HG02759 (cell line): Measurements from ENCODE around the gene PRSS22.

Experiments
- ATAC-seq: cut with Tn5 transposase; IDR thresholded peaks from one replicate; pipeline ENCODE4 v1.9.1; 2021; ENCODE audit warnings: mild to moderate bottlenecking, moderate library complexity; ENCODE audit not compliant: unreplicated experiment

PRSS22 gene

DNA sequence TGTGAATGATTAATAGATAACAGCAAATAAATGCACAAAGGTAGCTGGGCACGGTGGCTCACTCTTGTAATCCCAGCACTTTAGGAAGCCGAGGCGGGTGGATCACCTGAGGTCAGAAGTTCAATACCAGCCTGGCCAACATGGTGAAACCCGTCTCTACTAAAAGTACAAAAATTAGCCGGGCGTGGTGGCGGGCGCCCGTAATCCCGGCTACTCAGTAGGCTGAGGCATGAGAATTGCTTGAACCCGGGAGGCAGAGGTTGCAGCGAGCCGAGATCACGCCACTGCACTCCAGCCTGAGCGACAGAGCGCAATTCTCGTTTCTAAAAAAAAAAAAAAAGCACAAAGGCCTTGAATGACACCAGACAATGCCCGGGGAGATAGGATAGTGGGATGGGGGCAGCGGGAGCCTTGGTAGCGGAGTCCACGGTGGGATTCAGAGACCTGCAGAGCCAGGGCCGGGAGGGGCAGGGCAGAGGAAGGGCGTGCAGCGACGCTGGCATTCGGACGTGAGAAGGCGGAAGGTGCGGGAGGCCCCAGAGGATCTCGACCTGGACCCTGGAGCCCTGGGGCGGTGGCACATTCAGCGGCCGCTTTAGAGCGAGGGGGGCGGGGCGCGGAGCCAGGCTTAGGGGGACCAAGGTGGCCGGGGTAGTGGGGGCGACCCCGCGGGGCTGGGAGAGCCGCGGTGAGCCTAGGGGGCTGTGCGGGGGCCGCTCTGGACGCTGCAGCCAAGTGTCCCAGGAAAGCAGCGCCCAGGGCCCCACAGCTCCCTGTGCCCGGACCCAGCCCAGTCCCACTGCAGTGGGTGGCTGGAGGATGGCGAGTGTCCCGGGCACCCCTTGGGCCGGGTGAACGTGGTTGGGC lies 24.0 kb upstream of the PRSS22 start:
- no peak for ATAC-seq

DNA sequence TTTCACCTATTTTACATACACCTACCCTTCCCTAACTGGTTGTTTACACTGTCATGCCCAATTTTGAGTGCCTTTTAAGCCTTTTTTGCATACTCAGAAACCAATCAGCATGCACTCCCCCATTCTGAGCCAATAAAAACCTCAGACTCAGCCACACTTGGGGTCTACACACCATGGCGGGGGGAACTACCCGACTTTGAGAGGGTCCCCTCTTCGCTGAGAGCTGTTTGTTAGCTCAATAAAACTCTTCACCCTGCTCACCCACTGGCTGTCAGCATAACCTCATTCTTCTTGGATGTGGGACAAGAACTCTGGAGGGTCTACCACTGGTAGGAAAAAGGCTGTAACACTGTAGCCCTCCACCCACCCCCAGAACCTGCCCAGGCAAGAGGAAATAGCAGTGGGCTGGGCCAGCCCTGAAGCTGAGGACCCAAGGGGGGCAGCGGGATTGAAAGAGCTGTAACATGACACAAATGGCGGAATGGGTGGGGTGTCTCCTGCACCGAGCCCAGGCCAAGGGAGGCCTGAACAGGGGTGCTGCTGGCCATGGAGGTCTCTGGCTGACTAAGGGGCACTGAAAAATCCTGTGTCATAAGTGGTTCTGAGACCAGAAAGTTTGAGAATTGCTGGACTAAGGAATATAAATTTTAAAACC lies 22.0 kb upstream of the PRSS22 start:
- no peak for ATAC-seq

GRCh38 chr16:2874912-2875362 lies 17.0 kb upstream of the PRSS22 start:
- no peak for ATAC-seq

DNA sequence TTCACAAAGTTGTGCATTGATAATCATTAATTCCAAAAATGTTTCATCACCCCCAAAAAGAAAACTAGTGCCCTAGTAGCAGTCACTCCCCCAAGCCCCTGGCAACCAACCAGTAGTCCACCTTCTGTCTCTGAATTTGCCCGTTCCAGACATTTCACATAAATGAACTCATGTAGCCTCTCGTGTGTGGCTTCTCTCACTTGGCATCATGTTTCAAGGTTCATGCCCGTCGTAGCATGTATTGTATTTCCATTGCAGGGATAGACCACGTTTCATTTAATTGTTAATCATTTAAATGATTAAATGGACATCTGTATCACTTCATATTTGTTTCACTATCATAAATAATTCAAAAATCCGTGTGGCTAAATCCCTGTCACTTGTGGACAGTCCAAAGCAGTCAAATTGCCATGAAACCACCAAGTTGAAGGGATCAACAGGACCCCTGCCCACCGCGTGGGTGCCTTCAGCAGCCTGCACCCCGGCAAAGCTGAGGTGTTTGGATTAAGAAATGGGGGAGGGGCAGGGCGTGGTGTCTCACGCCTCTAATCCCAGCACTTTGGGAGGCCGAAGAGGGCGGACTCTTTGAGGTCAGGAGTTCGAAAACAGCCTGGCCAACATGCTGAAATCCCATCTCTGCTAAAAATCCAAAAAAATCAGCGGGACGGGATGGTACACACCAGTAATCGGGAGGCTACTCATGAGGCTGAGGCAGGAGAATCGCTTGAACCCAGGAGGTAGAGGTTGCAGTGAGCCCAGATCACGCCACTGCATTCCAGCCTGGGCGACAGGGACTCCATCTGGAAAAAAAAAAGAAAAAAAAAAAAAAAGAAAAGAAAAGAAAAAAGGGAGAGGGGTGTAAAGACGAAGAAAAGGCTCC lies 16.3 kb upstream of the PRSS22 start:
- ATAC-seq: no peak

GRCh38 chr16:2871926-2872325 lies 14.0 kb upstream of the PRSS22 start:
- ATAC-seq: no peak

DNA sequence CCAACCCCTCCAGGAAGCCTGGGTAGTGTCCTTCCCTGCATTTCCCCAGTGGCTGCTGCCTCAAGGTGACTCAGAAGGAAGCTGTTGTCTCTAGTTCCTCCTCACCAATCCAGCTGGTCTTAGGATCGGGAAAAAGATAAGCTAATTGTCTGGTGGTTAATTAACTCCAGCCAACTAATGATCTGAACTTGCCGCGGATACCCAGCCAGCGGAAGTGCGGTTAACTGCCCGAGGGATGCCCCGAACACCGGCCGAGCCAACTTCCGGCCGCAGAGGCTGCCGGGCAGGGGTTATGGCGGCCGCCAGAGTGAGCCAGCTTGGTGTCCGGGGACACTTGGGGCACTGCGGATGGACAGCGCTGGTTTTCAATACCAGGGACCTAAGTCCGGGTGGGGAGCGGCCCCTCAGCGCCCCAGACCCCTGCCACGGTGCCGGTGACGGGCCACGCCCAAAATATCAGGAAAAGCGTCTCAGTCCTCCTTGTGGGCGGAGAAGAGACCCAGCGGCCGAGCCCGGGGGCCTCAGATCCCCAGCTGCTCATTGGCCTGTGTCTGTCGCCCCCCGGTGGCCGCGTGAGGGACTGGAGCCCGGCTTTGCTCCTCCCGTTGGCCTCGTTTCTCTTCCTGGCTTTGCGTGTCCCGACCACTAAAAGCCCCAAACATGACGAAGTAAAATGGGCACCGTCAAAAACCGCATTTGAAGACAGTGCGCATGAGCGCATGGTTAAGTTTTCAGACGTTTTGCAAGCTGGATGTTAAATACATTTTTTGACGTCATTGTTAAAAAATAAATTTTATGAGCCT lies 10.2 kb upstream of the PRSS22 start:
- ATAC-seq: peak; percentile 92

DNA sequence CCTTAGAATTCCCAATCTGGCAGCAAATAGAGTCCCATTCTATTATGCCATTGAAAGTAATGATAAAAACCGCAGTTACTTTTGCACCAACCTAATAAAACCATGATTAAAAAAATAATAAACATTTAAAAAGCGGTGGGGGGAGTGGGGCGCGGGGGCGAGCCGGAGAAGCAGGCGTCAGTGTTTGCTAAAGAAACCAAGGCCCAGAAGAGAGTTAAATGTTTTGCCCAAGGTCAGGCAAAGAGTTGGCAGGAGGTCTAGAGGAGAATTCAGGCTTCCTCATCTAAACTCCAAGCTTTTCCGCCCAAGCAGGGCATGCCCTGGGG lies 9.7 kb upstream of the PRSS22 start:
- no peak for ATAC-seq

DNA sequence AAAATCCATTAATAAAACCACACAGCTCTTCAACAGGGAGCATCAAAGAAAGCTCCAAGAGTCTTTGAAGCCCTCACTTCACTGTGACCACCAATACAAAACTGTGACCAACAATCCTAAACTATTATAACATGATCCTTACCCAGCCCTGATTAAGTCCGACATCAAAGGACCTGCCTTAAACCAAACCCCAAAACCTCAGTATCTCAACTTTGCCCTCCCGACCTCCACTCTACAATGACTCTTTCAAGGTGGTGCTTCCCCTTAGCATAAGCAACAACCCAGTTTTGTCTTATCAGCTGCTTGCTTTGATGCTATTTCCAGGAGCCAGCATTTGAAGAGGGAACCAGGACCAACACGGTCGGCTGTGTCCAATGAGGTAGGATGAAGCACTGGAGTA lies 8.5 kb upstream of the PRSS22 start:
- no peak for ATAC-seq

DNA sequence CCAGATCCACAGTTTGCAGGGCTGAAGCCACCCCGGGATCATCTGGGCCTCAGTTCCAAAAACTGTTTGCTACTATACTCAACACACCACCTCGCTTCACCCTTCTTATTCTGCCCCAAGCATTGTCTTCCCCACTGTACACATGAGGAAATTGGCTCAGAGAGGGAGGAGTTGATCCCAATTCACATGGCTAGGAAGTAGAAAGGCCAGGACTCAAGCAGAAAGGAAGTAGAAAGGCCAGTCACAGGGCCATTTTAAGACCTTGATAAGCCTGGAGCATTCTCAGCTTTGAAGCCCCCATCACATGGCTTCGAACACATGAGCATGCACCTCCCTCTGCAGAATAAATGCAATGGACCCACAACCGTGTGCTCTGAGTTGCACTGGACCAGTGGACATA lies 7.7 kb upstream of the PRSS22 start:
- ATAC-seq: no peak

DNA sequence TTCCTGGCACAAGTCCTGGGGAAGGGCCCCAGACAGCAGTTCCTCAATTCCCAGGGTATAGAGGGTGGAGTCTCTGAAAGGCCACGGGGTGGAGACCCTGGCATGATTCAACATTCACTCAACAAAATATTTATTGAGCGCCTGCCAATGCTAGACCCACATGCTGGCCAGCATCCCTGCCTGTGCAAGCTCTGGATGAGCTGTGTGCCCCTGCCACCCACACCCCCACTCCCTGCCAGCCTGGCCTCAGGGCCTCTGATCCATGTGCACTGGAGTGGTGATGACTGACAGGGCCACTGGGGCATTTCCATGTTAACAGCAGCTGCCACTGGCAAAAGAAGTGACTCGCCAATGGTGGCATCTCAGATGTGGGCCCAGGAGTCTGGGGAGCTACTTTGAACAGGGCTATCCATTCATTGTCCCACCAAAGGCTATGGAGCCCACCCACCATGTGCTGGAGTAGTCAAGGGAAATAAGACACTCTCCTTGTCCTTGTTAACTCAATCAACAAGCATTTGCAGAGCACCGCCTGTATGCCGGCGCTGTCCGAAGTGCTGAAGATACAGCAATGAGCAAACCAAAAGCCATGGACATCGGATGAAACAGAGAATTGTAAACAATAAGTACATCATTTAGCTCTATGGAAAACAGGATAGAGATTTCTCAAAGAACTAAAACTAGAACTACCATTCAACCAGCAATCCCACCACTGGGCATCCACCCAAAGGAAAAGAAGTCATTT lies 3.0 kb upstream of the PRSS22 start:
- ATAC-seq: no peak

- no peak for ATAC-seq
Observed at GRCh38 chr16:2859686-2860265, 1.8 kb upstream of the PRSS22 start.

DNA sequence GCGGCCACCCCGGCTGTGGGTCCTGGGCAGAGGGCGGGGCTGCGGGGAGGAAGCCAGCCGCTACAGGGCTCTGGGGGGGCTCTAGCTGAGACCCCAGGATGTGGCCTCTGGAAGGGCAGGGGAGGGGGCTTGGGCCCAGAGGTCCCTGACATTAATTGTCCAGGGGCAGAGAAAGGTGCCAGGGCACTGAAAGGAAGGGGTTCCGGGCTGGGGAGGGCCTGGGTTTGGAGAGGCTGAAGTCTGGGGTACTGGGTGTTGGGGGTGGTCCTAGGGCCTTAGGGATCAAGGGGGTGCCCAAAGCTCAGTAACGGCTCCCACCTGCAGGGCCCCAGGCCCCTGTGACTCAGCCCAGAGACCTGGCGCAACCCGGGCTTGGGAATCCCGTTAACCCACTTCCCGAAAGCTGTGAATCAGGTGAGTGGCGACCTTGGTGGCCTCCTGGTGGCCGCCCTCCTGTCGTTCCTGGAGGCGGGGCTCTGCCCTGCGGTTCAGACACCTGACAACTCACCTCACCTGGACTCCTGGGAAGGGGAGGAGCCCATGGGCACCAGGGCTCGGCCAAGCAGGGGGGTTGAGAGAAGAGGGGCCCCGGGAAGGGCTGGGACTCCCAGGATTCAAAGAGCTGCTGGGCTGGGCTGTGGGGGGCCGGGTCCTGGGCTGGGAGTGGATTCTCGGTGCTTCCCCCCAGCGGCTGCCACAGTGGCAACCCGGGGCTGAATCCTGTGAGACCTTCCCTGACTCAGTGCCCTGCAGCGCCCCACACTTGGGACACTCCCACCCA lies 465 bp upstream of the PRSS22 start:
- ATAC-seq: no peak

DNA sequence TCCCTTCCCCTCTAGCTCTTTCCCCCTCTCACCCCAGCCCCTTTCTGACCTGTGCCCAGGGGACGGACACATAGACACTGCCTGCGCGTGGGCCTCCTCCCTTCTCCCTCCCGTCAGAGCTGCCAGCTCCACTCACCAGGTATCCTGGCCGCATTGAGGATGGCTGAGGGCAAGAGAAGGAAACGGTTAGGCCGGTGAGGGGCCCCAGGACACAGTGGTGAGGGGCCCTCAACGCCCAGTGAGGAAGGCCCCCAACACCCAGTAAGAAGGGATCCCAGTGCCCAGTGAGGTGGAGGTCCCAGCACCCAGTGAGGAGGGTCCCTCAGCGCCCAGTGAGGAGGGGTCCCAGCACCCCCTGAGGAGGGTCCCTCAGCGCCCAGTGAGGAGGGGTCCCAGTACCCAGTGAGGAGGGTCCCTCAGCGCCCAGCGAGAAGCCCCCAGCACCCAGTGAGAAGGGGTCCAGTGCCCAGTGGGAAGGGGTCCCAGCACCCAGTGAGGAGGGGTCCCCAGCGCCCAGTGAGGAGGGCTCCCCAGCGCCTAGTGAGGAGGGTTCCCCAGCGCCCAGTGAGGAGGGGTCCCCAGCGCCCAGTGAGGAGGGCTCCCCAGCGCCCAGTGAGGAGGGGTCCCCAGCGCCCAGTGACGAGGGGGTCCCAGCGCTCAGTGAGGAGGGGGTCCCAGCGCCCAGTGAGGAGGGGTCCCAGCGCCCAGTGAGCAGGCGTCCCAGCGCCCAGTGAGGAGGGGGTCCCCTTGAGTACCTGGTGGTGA lies 1.1 kb downstream of the PRSS22 start:
- ATAC-seq: no peak

DNA sequence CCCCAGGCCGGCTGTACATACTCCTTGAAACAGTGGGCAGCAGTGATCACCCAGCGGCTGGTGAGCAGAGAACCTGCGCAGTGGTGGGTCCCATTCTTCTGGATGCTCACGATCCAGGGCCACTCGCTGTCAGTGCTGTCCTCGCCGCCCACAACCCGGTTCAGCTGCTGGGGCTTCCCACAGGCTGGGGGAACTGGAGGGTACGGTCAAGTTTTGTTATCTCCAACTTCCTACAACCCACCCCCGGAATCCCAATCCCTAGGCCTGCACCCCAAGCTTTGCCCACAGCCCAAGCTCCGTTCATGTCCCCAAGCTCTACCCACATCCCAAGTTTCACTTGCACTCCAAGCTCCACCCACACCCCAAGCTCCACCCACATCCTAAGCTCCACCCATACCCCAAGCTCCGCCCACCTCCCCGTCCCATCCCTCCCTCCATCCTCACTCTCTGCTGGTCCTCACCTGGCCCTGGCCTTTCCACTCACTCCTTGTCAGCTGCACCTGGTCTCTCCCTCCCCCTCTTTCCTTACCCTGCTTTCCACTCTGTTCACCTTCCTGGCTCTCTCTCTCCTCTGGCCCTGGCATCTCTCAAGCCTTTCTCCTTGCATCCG lies 1.8 kb downstream of the PRSS22 start:
- ATAC-seq: no peak

- ATAC-seq: no peak
Observed at GRCh38 chr16:2855536-2855935, 2.4 kb downstream of the PRSS22 start.

- no peak for ATAC-seq
Observed at GRCh38 chr16:2854700-2855309, 3.2 kb downstream of the PRSS22 start.

DNA sequence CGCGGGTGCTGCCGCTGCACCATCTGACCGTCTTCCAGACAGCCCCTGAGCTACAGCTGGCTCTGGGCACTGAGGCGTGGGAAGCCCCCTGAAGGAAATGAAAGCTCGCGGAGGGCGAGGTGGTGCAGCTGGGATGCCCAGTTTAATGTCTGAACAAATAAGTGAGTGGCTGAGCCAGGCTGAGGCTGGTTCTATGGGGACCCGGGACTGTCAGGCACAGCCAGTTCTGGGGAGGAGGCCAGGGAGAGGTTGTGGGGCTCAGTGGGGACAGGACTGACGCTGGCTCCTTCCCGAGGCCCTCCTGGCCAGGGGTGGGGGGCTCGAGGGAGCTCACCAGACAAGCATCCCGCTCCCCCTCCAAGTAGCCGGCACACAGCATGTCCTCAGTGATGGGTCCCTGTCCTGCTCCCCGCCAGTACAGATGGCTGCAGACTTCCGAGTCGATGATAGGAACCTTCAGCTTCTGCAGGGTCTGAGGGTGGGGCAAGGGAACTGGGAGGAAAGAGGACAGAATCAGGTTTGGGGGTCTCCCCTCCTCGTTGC lies 4.4 kb downstream of the PRSS22 start:
- no peak for ATAC-seq
